Activated T-cell treated with anti-CD3 and anti-CD28 coated beads for 24 hours (primary cell): Measurements from ENCODE around the gene ETV7.

Source experiments
- DNase-seq: peaks from one replicate; pipeline ENCODE4 v3.0.0-alpha.2; 2020; ENCODE audit warnings: low read depth

Gene ETV7

DNA sequence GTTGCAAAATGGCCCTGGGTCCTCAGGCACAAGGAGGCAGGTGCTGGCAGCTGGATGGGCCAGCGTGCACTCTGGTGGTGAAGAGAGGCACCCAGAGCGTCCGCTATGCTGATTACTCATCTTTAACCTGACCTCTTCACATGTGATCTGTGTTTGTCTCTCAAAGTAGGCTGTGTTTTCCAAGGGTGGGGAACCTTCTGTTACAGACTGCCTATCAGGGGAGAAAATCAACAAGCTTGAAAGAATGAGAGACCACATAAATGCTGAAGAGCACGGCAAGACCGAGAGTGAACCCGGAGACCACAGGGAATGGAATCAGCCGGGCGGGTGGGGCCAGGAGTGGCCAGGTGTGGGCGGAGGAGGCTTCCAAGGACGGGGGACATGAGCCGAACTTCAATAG, 67.0 kb downstream of the ETV7 start:
- no peak for DNase-seq

DNA sequence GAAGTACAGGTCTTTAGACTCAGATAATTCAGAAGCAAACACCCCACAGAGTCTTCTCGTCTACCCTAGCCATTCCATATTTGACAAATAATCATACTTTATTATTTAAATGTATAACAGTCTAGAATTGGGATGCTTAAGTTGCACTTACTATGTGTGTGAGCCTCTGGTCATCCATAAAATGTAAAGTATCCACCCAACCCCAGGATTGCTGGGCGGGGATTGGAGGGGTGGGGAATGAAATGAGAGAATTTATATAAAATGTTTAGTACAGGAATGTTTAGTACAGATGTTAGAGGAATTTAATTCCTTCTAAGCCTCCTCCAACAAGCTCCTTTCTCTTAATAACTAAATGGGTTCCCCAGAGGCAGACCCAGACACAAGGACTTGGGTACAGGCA, 67.6 kb downstream of the ETV7 start:
- DNase-seq, result no peak

DNA sequence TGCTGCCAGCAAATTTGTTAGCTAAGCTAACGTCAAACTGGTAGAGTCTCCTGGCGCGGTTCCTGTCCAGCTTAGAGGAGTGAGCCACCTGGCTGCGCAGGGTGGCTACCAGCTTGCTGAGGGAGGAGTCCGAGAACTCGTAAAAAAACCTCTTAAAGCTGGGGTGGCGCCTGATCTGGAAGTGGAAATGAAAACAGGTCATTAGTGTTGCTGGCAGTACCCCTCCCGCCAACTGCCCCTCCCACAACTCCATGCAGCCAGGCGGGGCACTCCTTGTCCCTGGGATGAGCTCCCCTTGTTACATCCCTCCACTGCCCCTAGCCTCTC, 68.1 kb downstream of the ETV7 start:
- DNase-seq, result no peak

DNA sequence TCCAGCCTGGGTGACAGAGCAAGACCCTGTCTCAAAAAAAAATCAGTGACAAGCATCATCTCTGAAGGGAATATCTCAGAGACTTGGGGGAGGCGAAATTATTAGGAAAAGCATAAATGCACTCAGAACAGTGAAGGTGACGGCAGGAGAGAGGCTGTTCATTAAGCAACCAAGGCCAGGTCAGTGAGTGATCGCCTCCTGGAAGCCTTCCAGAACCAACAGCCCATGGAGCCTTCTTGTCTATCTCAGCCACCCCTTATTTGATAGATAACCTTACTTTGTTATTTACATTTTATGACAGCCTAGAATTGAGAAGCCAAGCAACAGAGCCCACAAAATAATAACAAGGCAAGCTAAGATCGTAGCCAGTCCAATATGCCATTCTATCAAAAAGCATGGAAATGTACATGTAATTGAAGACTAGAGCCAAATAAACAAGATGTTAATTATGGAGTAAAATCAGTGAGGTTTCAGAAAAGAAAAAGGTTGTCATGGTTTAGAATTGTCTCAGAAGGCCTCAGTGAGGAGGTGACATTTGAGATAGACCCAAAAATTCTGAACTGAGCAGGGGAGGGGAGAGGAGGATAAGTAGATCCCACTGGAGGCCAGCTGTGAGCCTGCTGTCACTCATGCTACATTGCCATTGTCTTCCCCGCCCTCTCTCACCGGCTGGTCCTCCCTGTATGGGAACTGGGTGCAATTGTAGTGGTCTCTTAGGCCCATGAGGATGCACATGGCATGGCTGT, 68.6 kb downstream of the ETV7 start:
- DNase-seq, result no peak

GRCh38 chr6:36317623-36318022, 69.8 kb downstream of the ETV7 start:
- DNase-seq, result no peak
